ENCODE results near the gene CEP120. TPM values are rescaled to one million over a fixed set of nuclear protein-coding genes. Genes with fewer than 3 reads are reported as not detected.
"Not testable (repeated sequence)": the region's sequence is repeated elsewhere in the genome, so short reads cannot be mapped to it uniquely, and the experiment has no call there.

Gene CEP120
- total RNA-seq, 1 experiment from 2014 or later: 24.6 TPM

GRCh38 chr5:123438902-123439301, 15.7 kb upstream of the CEP120 start:
- no peak for DNase-seq (ENCODE audit: low read depth)

GRCh38 chr5:123438244-123438643, 15.0 kb upstream of the CEP120 start:
- no peak for DNase-seq (ENCODE audit: low read depth)

- no peak for DNase-seq (ENCODE audit: low read depth)
These were observed 13.0 kb upstream of the CEP120 start for GRCh38 chr5:123436201-123436600.

- DNase-seq (ENCODE audit: low read depth): no peak
These were observed 11.6 kb upstream of the CEP120 start for GRCh38 chr5:123434796-123435195.

DNA sequence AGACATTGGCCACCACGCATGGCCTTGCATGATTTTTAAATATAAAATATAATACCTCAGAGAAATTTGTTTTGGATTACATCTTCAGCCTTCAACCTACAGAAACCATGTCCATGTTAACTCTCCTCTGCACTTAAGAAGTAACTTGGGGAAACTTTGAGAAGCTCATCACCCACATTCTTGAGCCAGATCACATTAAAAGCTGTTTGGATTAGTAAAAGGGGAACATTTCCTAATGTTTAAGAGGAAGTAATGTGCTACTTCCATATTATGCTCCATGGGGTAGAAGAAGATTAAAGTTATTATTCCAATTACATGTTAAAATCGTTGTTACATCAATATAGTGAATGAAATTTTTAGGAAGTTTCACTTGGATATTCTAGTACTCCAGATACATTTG, 10.4 kb upstream of the CEP120 start:
- no peak for DNase-seq (ENCODE audit: low read depth)

- not testable (repeated sequence) for DNase-seq (ENCODE audit: low read depth)
These were observed 7.2 kb upstream of the CEP120 start for GRCh38 chr5:123430441-123430840.

DNA sequence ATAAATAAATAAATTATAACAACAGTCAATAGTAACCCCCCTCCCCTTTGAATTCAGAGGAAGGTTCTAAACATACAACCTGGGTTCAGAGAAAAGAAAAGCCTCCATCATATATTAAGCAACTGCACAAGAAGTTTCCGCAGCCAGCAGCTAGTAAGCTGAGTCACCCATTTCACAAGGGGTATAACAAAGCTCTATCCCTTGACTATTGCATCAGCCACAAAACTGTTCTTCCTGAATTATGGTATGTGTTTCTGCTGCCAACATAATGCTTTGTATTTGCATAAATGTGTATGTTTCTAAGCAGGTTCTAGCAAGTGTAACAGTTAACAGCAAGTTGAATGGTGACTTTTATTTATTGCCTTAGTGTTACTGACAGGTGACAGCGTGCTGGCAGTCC, 6.8 kb upstream of the CEP120 start:
- peak; percentile 68 for DNase-seq (ENCODE audit: low read depth)

- no peak for DNase-seq (ENCODE audit: low read depth)
These were observed 6.2 kb upstream of the CEP120 start for GRCh38 chr5:123429221-123429954.

DNA sequence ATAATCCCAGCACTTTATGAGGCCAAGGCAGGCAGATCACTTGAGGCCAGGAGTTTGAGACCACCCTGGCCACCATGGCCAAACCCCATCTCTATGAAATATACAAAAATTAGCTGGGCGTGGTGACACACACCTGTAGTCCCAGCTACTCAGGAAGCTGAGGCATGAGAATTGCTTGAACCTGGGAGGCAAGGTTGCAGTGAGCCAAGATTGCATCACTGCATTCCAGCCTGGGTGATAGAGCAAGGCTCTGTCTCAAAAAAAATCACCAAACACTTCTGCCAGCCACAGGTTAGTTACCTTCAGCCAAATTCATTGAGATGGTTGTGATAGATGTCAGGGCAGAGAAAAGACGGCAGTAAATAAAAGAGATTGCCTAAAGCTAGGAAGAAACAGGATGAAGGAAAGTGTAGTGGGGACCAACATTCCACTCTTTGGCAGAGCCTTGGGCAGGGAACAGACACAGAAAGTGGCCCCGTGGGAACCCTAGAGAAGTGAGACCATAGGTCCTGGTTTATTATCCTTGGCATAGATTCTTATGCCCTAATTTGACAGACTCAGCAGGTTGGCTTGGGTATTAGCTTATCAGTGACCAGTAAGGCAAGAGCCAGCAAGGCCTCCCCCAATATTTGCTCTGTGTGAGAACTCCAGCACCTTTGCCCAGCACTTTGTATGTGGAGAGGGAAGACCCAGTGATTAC, 5.5 kb upstream of the CEP120 start:
- DNase-seq (ENCODE audit: low read depth): no peak

- DNase-seq (ENCODE audit: low read depth): no peak
These were observed 4.1 kb upstream of the CEP120 start for GRCh38 chr5:123427281-123427680.

DNA sequence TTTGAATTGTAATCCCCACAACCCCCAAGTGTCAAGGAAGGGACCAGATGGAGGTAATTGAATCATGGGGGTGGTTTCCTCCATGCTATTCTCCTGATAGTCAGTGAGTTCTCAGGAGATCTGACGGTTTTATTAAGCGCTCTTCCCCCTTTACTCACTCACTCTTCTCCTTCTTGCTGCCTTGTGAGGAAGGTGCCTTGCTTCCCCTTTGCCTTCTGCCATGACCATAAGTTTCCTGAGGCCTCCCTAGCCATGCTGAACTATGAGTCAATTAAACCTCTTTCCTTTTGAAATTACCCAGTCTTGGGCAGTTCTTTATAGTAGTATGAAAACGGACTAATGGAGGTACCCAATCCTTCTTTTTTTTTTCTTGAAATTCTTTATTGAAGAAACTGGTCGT, 2.2 kb upstream of the CEP120 start:
- DNase-seq (ENCODE audit: low read depth): no peak

- peak; percentile 25 for DNase-seq (ENCODE audit: low read depth)
These were observed 548 bp downstream of the CEP120 start for GRCh38 chr5:123422433-123423277.

DNA sequence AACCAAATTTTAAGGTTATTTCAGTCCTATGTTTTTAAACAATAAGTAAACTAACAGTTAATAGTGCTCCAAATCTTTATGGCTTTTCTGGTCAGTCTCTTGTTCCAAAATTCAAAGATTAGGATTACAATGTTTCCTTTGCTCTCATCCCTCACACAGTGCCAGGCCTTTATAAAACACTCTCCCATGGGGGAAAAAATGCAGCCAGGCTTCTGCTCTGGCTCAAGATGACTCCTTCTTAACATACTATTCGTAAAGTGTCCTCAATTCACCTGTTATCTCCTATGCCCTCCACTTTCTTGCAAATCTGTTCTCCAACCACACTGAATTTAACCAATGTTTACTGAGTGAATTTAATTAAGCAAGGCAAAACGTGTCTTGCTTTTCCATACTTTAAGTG, 1.4 kb downstream of the CEP120 start:
- no peak for DNase-seq (ENCODE audit: low read depth)

GRCh38 chr5:123414974-123415373, 8.2 kb downstream of the CEP120 start:
- no peak for DNase-seq (ENCODE audit: low read depth)

- no peak for DNase-seq (ENCODE audit: low read depth)
These were observed 11.0 kb downstream of the CEP120 start for GRCh38 chr5:123412206-123412605.

- not testable (repeated sequence) for DNase-seq (ENCODE audit: low read depth)
These were observed 21.2 kb downstream of the CEP120 start for GRCh38 chr5:123401999-123402398.

- no peak for DNase-seq (ENCODE audit: low read depth)
These were observed 21.9 kb downstream of the CEP120 start for GRCh38 chr5:123401320-123401719.

DNA sequence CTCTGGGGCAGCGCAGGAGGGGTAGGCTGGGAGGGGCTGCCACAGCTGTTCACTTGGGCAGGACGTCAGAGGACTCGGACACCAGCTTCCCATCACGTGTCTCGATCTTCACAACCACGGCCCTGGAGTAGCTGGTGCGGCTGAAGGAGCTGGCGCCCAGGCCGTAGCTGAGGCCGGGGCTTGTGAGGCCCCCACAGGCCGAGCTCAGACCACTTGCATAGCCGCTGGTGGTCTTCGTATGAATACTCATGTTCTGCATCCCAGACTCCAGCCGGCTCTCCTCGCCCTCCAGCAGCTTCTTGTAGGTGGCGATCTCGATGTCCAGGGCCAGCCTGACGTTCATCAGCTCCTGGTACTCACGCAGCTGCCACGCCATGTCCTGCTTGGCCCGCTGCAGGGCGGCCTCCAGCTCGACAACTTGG, 22.3 kb downstream of the CEP120 start:
- DNase-seq (ENCODE audit: low read depth): not testable (repeated sequence)

GRCh38 chr5:123398058-123398733, 25.0 kb downstream of the CEP120 start:
- no peak for DNase-seq (ENCODE audit: low read depth)

DNA sequence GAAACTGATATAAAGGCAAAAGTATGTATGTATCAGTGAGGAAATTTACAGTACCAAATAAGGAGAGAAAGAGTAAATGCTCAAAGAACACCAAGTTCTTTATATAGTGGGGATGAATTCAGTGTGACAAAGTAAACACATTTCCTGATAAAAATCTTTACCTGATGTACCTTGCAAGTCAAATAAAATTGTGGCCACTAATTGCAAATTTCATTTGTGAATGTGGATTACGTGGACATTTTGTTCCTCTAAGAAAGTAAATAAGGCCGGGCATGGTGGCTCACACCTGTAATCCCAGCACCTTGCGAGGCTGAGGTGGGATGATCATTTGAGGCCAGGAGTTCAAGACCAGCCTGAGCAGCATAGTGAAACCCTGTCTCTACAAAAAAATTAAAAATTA, 25.7 kb downstream of the CEP120 start:
- no peak for DNase-seq (ENCODE audit: low read depth)

GRCh38 chr5:123391009-123391408, 32.2 kb downstream of the CEP120 start:
- DNase-seq (ENCODE audit: low read depth): no peak

- no peak for DNase-seq (ENCODE audit: low read depth)
These were observed 33.4 kb downstream of the CEP120 start for GRCh38 chr5:123389794-123390193.

All from LHCN-M2 (cell line).